ENCODE data around the gene MACC1. TPM values are rescaled to one million over a fixed set of nuclear protein-coding genes. Genes with fewer than 3 reads are reported as not detected.

The MACC1 gene
- total and polyA plus RNA-seq, 2 of the 13 experiments (the other 11 are each of a cell fraction or from before 2014, with no cell fraction given): 0.04 TPM; not detected in 1

GRCh38 chr7:20240080-20240926, 23.1 kb upstream of the MACC1 start (continued):
- TF ChIP-seq GMEB2 (CRISPR knock-in tag; IDR thresholded peaks at IDR 0.05; ENCODE audit: low read depth): no peak
- TF ChIP-seq ZNF740 (CRISPR knock-in tag; IDR thresholded peaks at IDR 0.05): no peak

- intact Hi-C loops (cut with micrococcal nuclease; ENCODE audit: unreplicated experiment): no loop called here
- Histone ChIP-seq H3K4me1 (ENCODE audit: insufficient read depth, low read length) (peaks cover 16% of the 10 kb centered on the region), H3K4me3 (replicated peaks in 1 of 3; ENCODE audit: insufficient read depth in 1 of 3, low read depth in 2 of 3, low read length in 3 of 3) (no peak overlapping the region), H3K27ac (ENCODE audit: extremely low read length, insufficient read depth, low read length) (no peak overlapping the region), H4K20me1 (ENCODE audit: insufficient read depth, low read length) (no peaks in the 10 kb centered on the region), H3K36me3 (replicated peaks in 1 of 2; ENCODE audit: control insufficient read depth in 1 of 2, insufficient read depth in 2 of 2, low read length in 2 of 2) (no peaks in the 10 kb centered on the region), H3K4me2 (ENCODE audit: low read depth, low read length) (no peak overlapping the region), H3K79me2 (ENCODE audit: insufficient read depth, low read length) (no peaks in the 10 kb centered on the region), H2AFZ (ENCODE audit: low read length) (no peak overlapping the region), H3K9ac (ENCODE audit: insufficient read depth, low read depth, low read length) (no peak overlapping the region), H3K9me3 (ENCODE audit: low read length) (no peaks in the 10 kb centered on the region), H3K27me3 (ENCODE audit: control insufficient read depth in 1 of 2, insufficient read depth in 2 of 2, low read length in 2 of 2) (no peaks in the 10 kb centered on the region; a peak in 1 of 5 replicates)
- TF ChIP-seq DDIT3 (CRISPR knock-in tag; IDR thresholded peaks at IDR 0.05) (no peak), ARNT2 (CRISPR knock-in tag; IDR thresholded peaks at IDR 0.05; ENCODE audit: low read depth) (no peak), ZNF274 (CRISPR knock-in tag; IDR thresholded peaks at IDR 0.05) (no peak), ZNF569 (CRISPR knock-in tag; IDR thresholded peaks at IDR 0.05; ENCODE audit: borderline replicate concordance) (no peak), IRF1 (CRISPR knock-in tag; IDR thresholded peaks at IDR 0.05; ENCODE audit: low read depth) (no peak), KAT7 (CRISPR knock-in tag; IDR thresholded peaks at IDR 0.05; ENCODE audit: borderline replicate concordance) (no peak), ZIK1 (CRISPR knock-in tag; IDR thresholded peaks at IDR 0.05; ENCODE audit: borderline replicate concordance, low read depth) (no peak), ZNF772 (CRISPR knock-in tag; IDR thresholded peaks at IDR 0.05) (no peak), GPBP1L1 (CRISPR knock-in tag; IDR thresholded peaks at IDR 0.05) (no peak)
- no peak for FAIRE-seq
- no peak for DNase-seq (ENCODE audit: low spot score)
- ATAC-seq: no peak
- WGBS (ENCODE audit: low lambda C conversion rate): 44% methylated on average over 7 of the region's 7 CpGs
- ChIA-PET CTCF (ENCODE audit: low intra/inter-chr PET ratio, low total read pairs) (no interaction called here), POLR2A (interaction anchor here (2.4 kb wide), 1 partner anchor 19 kb away, joined by 5 read pairs; no protein-coding TSS in a partner anchor)
- in situ Hi-C loops (cut with HindIII; ENCODE audit: extremely low pct_ligation_motif_present, low pct_unique_long_range_greater_than_20kb): no loop called here
- BruUV-seq (replicated peaks): no TSS peak
Observed at GRCh38 chr7:20238754-20239324, 21.7 kb upstream of the MACC1 start.
